ENCODE measurements around the gene MNT. TPM values are rescaled to one million over a fixed set of nuclear protein-coding genes. Genes with fewer than 3 reads are reported as not detected.
A peak's percentile ranks its signal among the peaks of the same experiment; 100 is the strongest.

Gene MNT
- total RNA-seq, 1 donor from 2014 or later: 29.4 TPM

DNA sequence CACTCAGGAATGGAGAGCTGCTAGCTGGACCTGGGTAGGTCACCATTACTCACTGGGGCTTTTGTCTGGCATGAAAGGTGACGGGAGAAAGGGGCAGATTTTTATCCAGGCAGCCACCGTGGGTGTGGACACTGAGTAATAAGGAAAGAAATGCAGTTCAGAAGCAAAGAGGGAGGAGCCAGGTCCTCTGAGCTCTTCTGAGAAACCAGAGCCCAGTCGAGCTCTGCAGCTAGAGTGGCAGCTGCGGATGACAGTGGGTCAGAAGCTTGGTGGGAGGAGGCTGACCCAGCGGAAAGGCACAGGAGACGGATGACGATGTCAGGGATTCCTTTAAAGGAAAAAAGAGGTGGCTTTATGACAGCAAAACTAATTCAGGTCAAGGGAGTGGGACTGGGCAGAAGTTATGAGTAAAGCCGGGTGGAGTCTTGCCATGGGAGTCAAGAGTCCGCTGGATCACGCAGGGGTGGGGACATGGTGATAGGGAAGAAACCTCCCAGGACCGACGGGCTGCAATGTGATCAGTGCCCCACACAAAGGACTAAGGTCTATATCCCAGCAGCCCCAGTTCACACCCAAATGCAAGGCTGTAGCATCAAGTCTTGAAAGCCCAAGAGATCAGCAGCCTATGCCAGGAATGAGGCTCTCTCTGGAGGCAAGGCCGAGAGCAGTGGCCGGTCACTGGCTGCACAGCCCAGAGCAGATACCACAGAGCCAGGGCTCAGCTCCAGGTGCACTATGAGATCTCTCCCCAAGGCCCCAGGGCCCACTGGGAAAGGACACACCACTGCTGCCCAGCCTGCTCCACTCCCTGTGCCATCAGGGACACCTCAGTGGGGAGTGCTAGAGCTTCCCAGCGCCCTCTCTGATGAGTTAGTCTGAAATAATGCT lies 6.3 kb upstream of the MNT start:
- Mint-ChIP-seq H3K27me3 (ENCODE audit: low read depth) (no peaks in the 10 kb centered on the region), H3K9me3 (ENCODE audit: low read depth) (no peaks in the 10 kb centered on the region)
- DNase-seq (ENCODE audit: low spot score): peak; percentile 82

DNA sequence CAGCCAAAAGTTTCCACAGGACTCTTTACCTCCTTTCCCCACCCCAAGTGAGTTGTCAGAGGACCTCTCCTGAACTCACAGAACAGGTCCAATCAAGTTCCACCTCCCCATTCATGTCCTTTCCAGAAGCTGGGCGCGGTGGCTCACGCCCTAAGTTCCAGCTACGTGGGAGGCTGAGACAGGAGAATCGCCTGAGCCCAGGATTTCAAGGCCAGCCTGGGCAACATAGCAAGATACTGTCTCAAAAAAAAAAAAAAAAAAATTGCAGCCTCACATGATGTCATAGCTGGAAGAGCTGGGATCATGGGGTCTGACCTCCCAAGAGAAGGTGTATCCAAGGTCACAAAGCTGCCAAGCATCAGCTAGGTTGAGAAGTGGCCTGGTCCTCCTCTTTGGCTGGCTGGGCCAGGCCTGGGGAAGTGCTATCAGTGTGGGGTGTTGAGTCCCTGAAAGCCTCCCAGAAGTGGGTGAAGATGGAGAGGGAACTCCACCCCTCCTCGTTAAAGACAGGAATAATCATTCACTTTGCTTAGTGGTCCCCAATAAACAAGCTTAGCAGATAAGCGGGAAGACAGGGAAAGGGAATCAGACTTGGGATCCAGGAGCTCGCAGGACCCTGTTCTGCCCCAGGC lies 5.5 kb upstream of the MNT start:
- H3K4me3 Mint-ChIP-seq (ENCODE audit: unreplicated experiment): peak overlapping the region; percentile 58

More for the DNA sequence above, 6.3 kb upstream of the MNT start:
- H3K27ac Mint-ChIP-seq (ENCODE audit: unreplicated experiment): peak overlapping the region; percentile 100
- H3K36me3 Mint-ChIP-seq (ENCODE audit: low read depth): no peaks in the 10 kb centered on the region
- H3K4me3 Mint-ChIP-seq (ENCODE audit: unreplicated experiment): peak overlapping the region; percentile 58
- TF ChIP-seq, protein P1, sequence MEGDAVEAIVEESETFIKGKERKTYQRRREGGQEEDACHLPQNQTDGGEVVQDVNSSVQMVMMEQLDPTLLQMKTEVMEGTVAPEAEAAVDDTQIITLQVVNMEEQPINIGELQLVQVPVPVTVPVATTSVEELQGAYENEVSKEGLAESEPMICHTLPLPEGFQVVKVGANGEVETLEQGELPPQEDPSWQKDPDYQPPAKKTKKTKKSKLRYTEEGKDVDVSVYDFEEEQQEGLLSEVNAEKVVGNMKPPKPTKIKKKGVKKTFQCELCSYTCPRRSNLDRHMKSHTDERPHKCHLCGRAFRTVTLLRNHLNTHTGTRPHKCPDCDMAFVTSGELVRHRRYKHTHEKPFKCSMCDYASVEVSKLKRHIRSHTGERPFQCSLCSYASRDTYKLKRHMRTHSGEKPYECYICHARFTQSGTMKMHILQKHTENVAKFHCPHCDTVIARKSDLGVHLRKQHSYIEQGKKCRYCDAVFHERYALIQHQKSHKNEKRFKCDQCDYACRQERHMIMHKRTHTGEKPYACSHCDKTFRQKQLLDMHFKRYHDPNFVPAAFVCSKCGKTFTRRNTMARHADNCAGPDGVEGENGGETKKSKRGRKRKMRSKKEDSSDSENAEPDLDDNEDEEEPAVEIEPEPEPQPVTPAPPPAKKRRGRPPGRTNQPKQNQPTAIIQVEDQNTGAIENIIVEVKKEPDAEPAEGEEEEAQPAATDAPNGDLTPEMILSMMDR (IDR thresholded peaks at IDR 0.05): no peak
- H3K4me1 Mint-ChIP-seq (ENCODE audit: low read depth): peaks cover 47% of the 10 kb centered on the region

DNA sequence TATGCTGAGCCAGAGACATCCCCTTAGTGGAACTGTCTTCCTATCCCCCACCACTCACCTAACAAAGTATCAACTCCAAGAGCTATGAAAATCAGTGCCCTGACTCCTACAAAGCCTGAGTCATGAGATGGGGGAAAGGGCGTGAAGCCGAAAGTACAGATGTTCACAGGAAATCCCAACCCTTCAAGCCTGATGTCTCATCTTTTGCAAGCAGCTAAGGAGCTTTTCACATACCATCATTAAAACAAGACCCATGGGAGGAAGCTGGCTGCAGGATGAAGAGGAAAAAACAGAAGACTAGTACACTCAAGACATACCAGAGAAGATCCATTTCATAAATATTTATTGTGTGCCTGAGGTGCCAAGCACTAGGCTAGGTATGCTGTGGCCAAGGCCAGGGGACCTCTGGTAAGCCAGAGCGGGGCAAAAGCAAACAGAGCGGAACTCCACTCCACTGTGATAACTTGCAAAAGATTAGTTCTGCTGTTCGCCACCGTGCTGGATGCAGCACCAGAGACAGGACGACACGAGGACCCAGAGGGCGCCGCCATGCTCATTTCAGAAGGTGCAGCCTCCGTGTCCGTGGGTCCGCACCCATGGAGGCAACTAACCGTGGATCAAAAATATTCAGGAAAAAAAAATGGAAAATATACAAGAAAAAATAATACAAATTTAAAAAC lies 4.5 kb upstream of the MNT start:
- Mint-ChIP-seq H3K27ac (ENCODE audit: unreplicated experiment) (peak overlapping the region; percentile 100), H3K9me3 (ENCODE audit: low read depth) (no peaks in the 10 kb centered on the region), H3K4me1 (ENCODE audit: low read depth) (peaks cover 48% of the 10 kb centered on the region), H3K36me3 (ENCODE audit: low read depth) (no peaks in the 10 kb centered on the region), H3K27me3 (ENCODE audit: low read depth) (no peaks in the 10 kb centered on the region), H3K4me3 (ENCODE audit: unreplicated experiment) (peak overlapping the region; percentile 1)
- peak; percentile 51 for DNase-seq (ENCODE audit: low spot score)
- TF ChIP-seq, protein P1 (IDR thresholded peaks at IDR 0.05): no peak

More for the DNA sequence above, 5.5 kb upstream of the MNT start:
- H3K36me3 Mint-ChIP-seq (ENCODE audit: low read depth): no peaks in the 10 kb centered on the region
- DNase-seq (ENCODE audit: low spot score): peak; percentile 62
- H3K27ac Mint-ChIP-seq (ENCODE audit: unreplicated experiment): peak overlapping the region; percentile 100
- no peaks in the 10 kb centered on the region for H3K27me3 Mint-ChIP-seq (ENCODE audit: low read depth)
- TF ChIP-seq, protein P1 (IDR thresholded peaks at IDR 0.05): no peak
- no peaks in the 10 kb centered on the region for H3K9me3 Mint-ChIP-seq (ENCODE audit: low read depth)
- peaks cover 48% of the 10 kb centered on the region for H3K4me1 Mint-ChIP-seq (ENCODE audit: low read depth)

DNA sequence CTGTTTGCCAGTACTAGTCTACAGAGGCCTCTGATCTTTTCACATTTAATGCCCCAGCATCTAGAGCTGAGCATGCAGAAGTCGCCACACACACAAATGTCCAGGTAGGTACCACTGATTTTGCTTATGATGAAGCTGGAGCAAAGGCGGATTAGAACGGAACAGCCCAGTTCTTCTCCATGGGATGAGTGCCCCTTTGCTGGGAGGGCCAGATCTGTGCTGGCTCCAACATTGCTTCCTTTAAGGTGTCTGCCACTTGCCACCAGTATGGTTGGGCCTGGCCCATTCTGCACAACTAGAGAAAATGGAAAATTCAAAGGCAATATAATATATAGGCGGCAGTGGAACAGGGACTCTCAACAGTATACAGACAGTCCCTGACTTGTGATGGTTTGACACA lies 2.2 kb upstream of the MNT start:
- Mint-ChIP-seq H3K27ac (ENCODE audit: unreplicated experiment) (no peak overlapping the region), H3K4me3 (ENCODE audit: unreplicated experiment) (no peak overlapping the region), H3K27me3 (ENCODE audit: low read depth) (no peaks in the 10 kb centered on the region), H3K4me1 (ENCODE audit: low read depth) (peaks cover 60% of the 10 kb centered on the region), H3K36me3 (ENCODE audit: low read depth) (no peaks in the 10 kb centered on the region), H3K9me3 (ENCODE audit: low read depth) (no peaks in the 10 kb centered on the region)
- peak; percentile 46 for DNase-seq (ENCODE audit: low spot score)
- TF ChIP-seq, protein P1 (IDR thresholded peaks at IDR 0.05): no peak

DNA sequence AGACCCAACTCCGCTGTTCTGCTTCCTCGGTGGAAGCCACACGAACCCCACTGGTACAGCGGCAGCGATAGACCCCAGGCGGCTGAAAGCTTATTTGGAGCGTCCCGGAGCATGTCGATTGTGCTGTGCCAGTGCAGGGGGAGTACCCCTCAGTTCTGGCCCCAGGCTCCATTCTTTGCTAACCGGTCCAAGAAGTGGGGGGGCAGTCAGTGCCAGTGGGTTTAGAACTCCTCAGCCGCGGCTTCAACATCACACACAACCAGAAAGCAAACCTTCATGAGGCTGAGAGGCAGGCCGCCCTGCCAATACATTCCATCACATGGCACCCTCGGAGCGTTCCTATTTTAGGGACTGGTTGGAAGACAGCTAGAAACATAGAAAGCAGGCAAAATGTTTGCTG lies 1.7 kb upstream of the MNT start:
- no peak for DNase-seq (ENCODE audit: low spot score)
- peak overlapping the region; percentile 82 for H3K27ac Mint-ChIP-seq (ENCODE audit: unreplicated experiment)

More for the DNA sequence above, 1.7 kb upstream of the MNT start:
- TF ChIP-seq, protein P1 (IDR thresholded peaks at IDR 0.05): no peak
- H3K9me3 Mint-ChIP-seq (ENCODE audit: low read depth): no peaks in the 10 kb centered on the region
- no peaks in the 10 kb centered on the region for H3K36me3 Mint-ChIP-seq (ENCODE audit: low read depth)
- no peaks in the 10 kb centered on the region for H3K27me3 Mint-ChIP-seq (ENCODE audit: low read depth)
- peak overlapping the region; percentile 67 for H3K4me3 Mint-ChIP-seq (ENCODE audit: unreplicated experiment)
- H3K4me1 Mint-ChIP-seq (ENCODE audit: low read depth): peaks cover 62% of the 10 kb centered on the region

All from chondrocyte (in vitro differentiated cells).